GM12878 (cell line): Measurements from ENCODE around the gene MRNIP.

ENCODE experiments used
- ATF2 ChIP-seq: IDR thresholded peaks from 2 replicates; pipeline ENCODE4 v1.6.1; 2012; ENCODE audit warnings: low read length, inconsistent platforms
- BHLHE40 ChIP-seq, 2 experiments: fragments of 450-650 bp in 1 of 2; IDR thresholded peaks; 2 replicates each; pipeline ENCODE4 v1.6.1; 2011 to 2017; ENCODE audit warnings: low read depth in 2 of 2, borderline replicate concordance in 1 of 2, improper control_type of control experiment in 1 of 2, low read length in 1 of 2, mild to moderate bottlenecking in 1 of 2
- CTCF ChIP-seq, 3 experiments: IDR thresholded peaks in 2 of 3; conservative IDR thresholded peaks in 1 of 3; 2 replicates each; pipeline ENCODE4 v1.5.1; 2011; ENCODE audit warnings: low read depth in 3 of 3, low read length in 3 of 3, mild to moderate bottlenecking in 3 of 3, control low read depth in 2 of 3, moderate library complexity in 2 of 3, inconsistent platforms in 1 of 3, mixed read lengths in 1 of 3; ENCODE audit not compliant: control insufficient read depth in 2 of 3, insufficient read depth in 1 of 3; ENCODE audit errors: extremely low read depth in 1 of 3
- ETV6 ChIP-seq, 2 experiments: fragments of 450-650 bp in 1 of 2; IDR thresholded peaks in 1 of 2; conservative IDR thresholded peaks in 1 of 2; 2 replicates each; pipeline ENCODE4 v1.6.1; 2014; ENCODE audit warnings: antibody characterized with exemption in 1 of 2, borderline replicate concordance in 1 of 2, low read depth in 1 of 2, mild to moderate bottlenecking in 1 of 2, moderate library complexity in 1 of 2
- EZH2 ChIP-seq: IDR thresholded peaks from 2 replicates; pipeline ENCODE4 v1.6.1; 2012; ENCODE audit warnings: low read depth, mild to moderate bottlenecking, control low read depth, inconsistent platforms, low read length, borderline replicate concordance; ENCODE audit not compliant: control insufficient read depth
- FOXK2 ChIP-seq: fragments of 450-650 bp; IDR thresholded peaks from 2 replicates; pipeline ENCODE4 v1.6.1; 2017; ENCODE audit warnings: mild to moderate bottlenecking, moderate library complexity
- MAX ChIP-seq: IDR thresholded peaks from 2 replicates; pipeline ENCODE4 v1.6.1; 2012; ENCODE audit warnings: low read depth, low read length, improper control_type of control experiment
- REST ChIP-seq: IDR thresholded peaks from 2 replicates; pipeline ENCODE4 v1.6.1; 2012; ENCODE audit warnings: mild to moderate bottlenecking, low read depth, low read length
- SIX5 ChIP-seq: IDR thresholded peaks from 2 replicates; pipeline ENCODE4 v1.6.1; 2011; ENCODE audit warnings: mild to moderate bottlenecking, low read depth, low read length, moderate library complexity; ENCODE audit not compliant: severe bottlenecking
- SP1 ChIP-seq: IDR thresholded peaks from one replicate; pipeline ENCODE4 v1.6.1; 2011; ENCODE audit warnings: low read depth, low read length
- ZBTB33 ChIP-seq: fragments of 450-650 bp; IDR thresholded peaks from 2 replicates; pipeline ENCODE4 v1.6.1; 2017; ENCODE audit warnings: mild to moderate bottlenecking

- TF ChIP-seq ZBTB33, result no peak
- TF ChIP-seq CTCF (IDR thresholded peaks at IDR 0.05 in 2 of 3, conservative IDR thresholded peaks at IDR 0.05 in 1 of 3; ENCODE audit: control insufficient read depth in 2 of 3, extremely low read depth in 1 of 3, insufficient read depth in 1 of 3, low read depth in 3 of 3, low read length in 3 of 3), result no peak
- no peak for TF ChIP-seq FOXK2
- TF ChIP-seq BHLHE40 (IDR thresholded peaks at IDR 0.05; ENCODE audit: borderline replicate concordance in 1 of 2, low read depth in 2 of 2, low read length in 1 of 2), result no peak
- no peak for TF ChIP-seq ETV6 (conservative IDR thresholded peaks at IDR 0.05 in 1 of 2, IDR thresholded peaks at IDR 0.05 in 1 of 2; ENCODE audit: borderline replicate concordance in 1 of 2, low read depth in 1 of 2)
- no peak for TF ChIP-seq EZH2
- TF ChIP-seq MAX, result no peak
- no peak for TF ChIP-seq SP1
- TF ChIP-seq SIX5, result no peak
- no peak for TF ChIP-seq REST
- TF ChIP-seq ATF2, result no peak
These were observed 42.1 kb upstream of the MRNIP start for GRCh38 chr5:179900711-179901110.
